ENCODE measurements around the gene LSAMP. TPM values are rescaled to one million over a fixed set of nuclear protein-coding genes. Genes with fewer than 3 reads are reported as not detected.

LSAMP gene
- total and polyA plus RNA-seq, 2 donors (not counting 3 experiments of a cell fraction or from before 2014, with no cell fraction given), result not detected

- no peak overlapping the region for H3K27ac ChIP-seq (ENCODE audit: insufficient read depth, low read depth, low read length)
- CTCF ChIA-PET, result no interaction called here
Observed at GRCh38 chr3:115761927-115762305, 683.4 kb downstream of the LSAMP start.

GRCh38 chr3:115760716-115761115 is 684.6 kb downstream of the LSAMP start:
- Histone ChIP-seq H3K9me1 (replicated peaks; ENCODE audit: control insufficient read depth, extremely low read depth, insufficient read depth, low read length) (no peaks in the 10 kb centered on the region), H3K27ac (ENCODE audit: insufficient read depth, low read depth, low read length) (no peak overlapping the region), H4K20me1 (replicated peaks; ENCODE audit: control insufficient read depth, extremely low read depth, insufficient read depth, low read length) (no peaks in the 10 kb centered on the region), H3K4me3 (replicated peaks in 1 of 3; ENCODE audit: insufficient read depth in 1 of 3, low read depth in 1 of 3, low read length in 3 of 3) (no peak overlapping the region), H3K27me3 (ENCODE audit: control insufficient read depth in 2 of 2, insufficient read depth in 2 of 2, low read length in 2 of 2) (no peaks in the 10 kb centered on the region), H2AFZ (ENCODE audit: low read depth, low read length) (no peak overlapping the region), H3K79me2 (ENCODE audit: control insufficient read depth, insufficient read depth, low read length) (no peaks in the 10 kb centered on the region), H3K9ac (replicated peaks; ENCODE audit: extremely low read depth, insufficient read depth, low read length) (no peak overlapping the region), H3K9me3 (replicated peaks; ENCODE audit: control insufficient read depth, insufficient read depth, low read length) (no peaks in the 10 kb centered on the region), H3K4me2 (ENCODE audit: insufficient read depth, low read length) (no peak overlapping the region), H3K4me1 (ENCODE audit: control insufficient read depth, extremely low read depth, insufficient read depth, low read length) (no peaks in the 10 kb centered on the region), H3K36me3 (ENCODE audit: control insufficient read depth in 2 of 2, extremely low read depth in 1 of 2, insufficient read depth in 2 of 2, low read length in 2 of 2) (no peaks in the 10 kb centered on the region)
- FAIRE-seq (no peak), DNase-seq (ENCODE audit: low read depth, low spot score) (no peak)
- dilution Hi-C loops (cut with MboI; ENCODE audit: extremely low pct_ligation_motif_present, low sequenced_read_pairs), result no loop called here
- BruUV-seq (replicated peaks), result no TSS peak
- intact Hi-C loops (cut with micrococcal nuclease), result no loop called here
- TF ChIP-seq POLR2AphosphoS5 (IDR thresholded peaks at IDR 0.05; ENCODE audit: insufficient read depth, low read depth, low read length), result no peak
- no peak for TF ChIP-seq FOS (IDR thresholded peaks at IDR 0.05; ENCODE audit: borderline replicate concordance, insufficient read depth, low read length)
- TF ChIP-seq POLR2A (IDR thresholded peaks at IDR 0.05; ENCODE audit: low read depth, low read length), result no peak
- TF ChIP-seq MAX (IDR thresholded peaks at IDR 0.05; ENCODE audit: insufficient read depth, insufficient read length), result no peak
- no peak for TF ChIP-seq MYC (IDR thresholded peaks at IDR 0.05; ENCODE audit: low read depth, low read length)
- TF ChIP-seq JUN (IDR thresholded peaks at IDR 0.05; ENCODE audit: borderline replicate concordance, insufficient read depth, insufficient read length, low read depth), result no peak
- TF ChIP-seq CTCF (IDR thresholded peaks at IDR 0.05; ENCODE audit: extremely low read depth in 1 of 2, insufficient read depth in 1 of 2, low read depth in 1 of 2, low read length in 2 of 2), result no peak
- no peak for TF ChIP-seq GATA2 (IDR thresholded peaks at IDR 0.05; ENCODE audit: insufficient read depth, insufficient read length, low read depth, low read length)
- TF ChIP-seq EZH2 (IDR thresholded peaks at IDR 0.05; ENCODE audit: borderline replicate concordance, low read depth, low read length, severe bottlenecking), result no peak
- ChIA-PET POLR2A (no interaction called here), CTCF (no interaction called here)

More at GRCh38 chr3:115761927-115762305, 683.4 kb downstream of the LSAMP start:
- Histone ChIP-seq H3K79me2 (ENCODE audit: control insufficient read depth, insufficient read depth, low read length) (no peaks in the 10 kb centered on the region), H4K20me1 (replicated peaks; ENCODE audit: control insufficient read depth, extremely low read depth, insufficient read depth, low read length) (no peaks in the 10 kb centered on the region), H3K9me3 (replicated peaks; ENCODE audit: control insufficient read depth, insufficient read depth, low read length) (no peaks in the 10 kb centered on the region), H3K9ac (replicated peaks; ENCODE audit: extremely low read depth, insufficient read depth, low read length) (no peak overlapping the region), H3K4me1 (ENCODE audit: control insufficient read depth, extremely low read depth, insufficient read depth, low read length) (peaks cover 2% of the 10 kb centered on the region), H3K27me3 (ENCODE audit: control insufficient read depth in 2 of 2, insufficient read depth in 2 of 2, low read length in 2 of 2) (no peaks in the 10 kb centered on the region), H3K4me3 (replicated peaks in 1 of 3; ENCODE audit: insufficient read depth in 1 of 3, low read depth in 1 of 3, low read length in 3 of 3) (no peak overlapping the region), H3K4me2 (ENCODE audit: insufficient read depth, low read length) (no peak overlapping the region), H3K36me3 (ENCODE audit: control insufficient read depth in 2 of 2, extremely low read depth in 1 of 2, insufficient read depth in 2 of 2, low read length in 2 of 2) (no peaks in the 10 kb centered on the region), H3K9me1 (replicated peaks; ENCODE audit: control insufficient read depth, extremely low read depth, insufficient read depth, low read length) (no peaks in the 10 kb centered on the region), H2AFZ (ENCODE audit: low read depth, low read length) (no peak overlapping the region)
- intact Hi-C loops (cut with micrococcal nuclease) (no loop called here), dilution Hi-C loops (cut with MboI; ENCODE audit: extremely low pct_ligation_motif_present, low sequenced_read_pairs) (no loop called here)
- POLR2A ChIA-PET, result no interaction called here
- no peak for TF ChIP-seq JUN (IDR thresholded peaks at IDR 0.05; ENCODE audit: borderline replicate concordance, insufficient read depth, insufficient read length, low read depth)
- TF ChIP-seq EZH2 (IDR thresholded peaks at IDR 0.05; ENCODE audit: borderline replicate concordance, low read depth, low read length, severe bottlenecking), result no peak
- no peak for TF ChIP-seq GATA2 (IDR thresholded peaks at IDR 0.05; ENCODE audit: insufficient read depth, insufficient read length, low read depth, low read length)
- TF ChIP-seq POLR2A (IDR thresholded peaks at IDR 0.05; ENCODE audit: low read depth, low read length), result no peak
- DNase-seq (ENCODE audit: low read depth, low spot score) (no peak), FAIRE-seq (no peak)
- BruUV-seq (replicated peaks), result no TSS peak
